ENCODE measurements around the gene CALB2. TPM values are rescaled to one million over a fixed set of nuclear protein-coding genes. Genes with fewer than 3 reads are reported as not detected.

The CALB2 gene
- total and polyA plus RNA-seq, 2 of the 4 experiments (the other 2 are of a cell fraction): 0.18 to 0.32 TPM

DNA sequence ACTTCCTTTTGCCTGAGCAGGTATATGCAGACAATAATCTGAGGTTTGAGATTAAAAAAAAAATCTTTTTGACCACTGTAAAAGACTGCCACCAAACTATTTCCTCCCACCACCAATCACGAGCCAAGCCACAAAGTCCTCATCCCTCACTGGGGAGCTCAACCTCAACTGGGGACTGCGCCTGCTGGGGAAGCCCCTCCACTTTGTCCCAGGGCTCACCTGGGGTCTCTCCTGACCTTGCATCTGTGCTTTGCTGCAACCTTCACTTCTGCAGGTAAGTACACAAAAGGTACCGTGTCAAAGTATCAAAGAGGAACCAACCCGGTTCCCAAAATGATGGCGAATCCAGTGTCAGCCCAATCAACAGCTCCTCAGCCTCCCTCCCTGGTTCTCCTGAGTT, 47.8 kb downstream of the CALB2 start:
- H3K9me3 ChIP-seq (ENCODE audit: control insufficient read depth, insufficient read depth, low read length): no peaks in the 10 kb centered on the region
- H3K9ac ChIP-seq (ENCODE audit: low read depth, low read length): no peak overlapping the region
- DNase-seq (no peak), ATAC-seq (ENCODE audit: low read depth) (no peak)
- H2BK15ac ChIP-seq (ENCODE audit: low read depth, low read length): no peak overlapping the region
- BruUV-seq (replicated peaks): no TSS peak
- ChIA-PET CTCF (no interaction called here), POLR2A (ENCODE audit: unreplicated experiment) (no interaction called here)
- no peaks in the 10 kb centered on the region for H4K20me1 ChIP-seq (ENCODE audit: insufficient read depth, low read length)
- no peak overlapping the region for H3K27ac ChIP-seq (ENCODE audit: insufficient read depth, low read length)
- H2BK5ac ChIP-seq (ENCODE audit: low read depth, low read length, poor library complexity, severe bottlenecking): no peak overlapping the region
- no peak overlapping the region for H3K4me3 ChIP-seq (ENCODE audit: insufficient read depth, low read depth, low read length)
- H3K27me3 ChIP-seq (ENCODE audit: control insufficient read depth, insufficient read depth, low read length): peaks cover 14% of the 10 kb centered on the region
- H2AK9ac ChIP-seq (replicated peaks; ENCODE audit: low read depth, low read length, poor library complexity): no peak overlapping the region
- no peak overlapping the region for H4K5ac ChIP-seq (ENCODE audit: low read depth, low read length)
- no peak overlapping the region for H2AFZ ChIP-seq (replicated peaks; ENCODE audit: low read length, poor library complexity)
- no peak overlapping the region for H4K91ac ChIP-seq (ENCODE audit: insufficient read depth, low read depth, low read length)
- no peaks in the 10 kb centered on the region for H3K9me1 ChIP-seq (ENCODE audit: insufficient read depth, low read length)
- intact Hi-C loops (cut with micrococcal nuclease) (no loop called here), dilution Hi-C loops (cut with HindIII; ENCODE audit: low sequenced_read_pairs, unreplicated experiment) (no loop called here), in situ Hi-C loops (cut with MboI; ENCODE audit: low sequenced_read_pairs) (no loop called here)
- no peak overlapping the region for H4K8ac ChIP-seq (ENCODE audit: low read depth in 2 of 2, low read length in 2 of 2)
- no peak overlapping the region for H3K4me2 ChIP-seq (ENCODE audit: low read depth, low read length)
- no peak overlapping the region for H2BK20ac ChIP-seq (ENCODE audit: low read depth, low read length)
- no peaks in the 10 kb centered on the region for H3K4me1 ChIP-seq (ENCODE audit: control insufficient read depth, insufficient read depth, low read length)
- no peak overlapping the region for H3K18ac ChIP-seq (ENCODE audit: low read depth, low read length)
- H3K36me3 ChIP-seq (ENCODE audit: control insufficient read depth, insufficient read depth, low read length): no peaks in the 10 kb centered on the region
- no peak for TF ChIP-seq MAZ (IDR thresholded peaks at IDR 0.05; ENCODE audit: borderline replicate concordance, low read depth, low read length)
- no peak for TF ChIP-seq MAFK (IDR thresholded peaks at IDR 0.05; ENCODE audit: low read depth, low read length)
- TF ChIP-seq FOS (IDR thresholded peaks at IDR 0.05; ENCODE audit: low read depth, low read length): no peak
- no peak for TF ChIP-seq RCOR1 (IDR thresholded peaks at IDR 0.05; ENCODE audit: insufficient replicate concordance, low read length)
- no peak for TF ChIP-seq CHD1 (IDR thresholded peaks at IDR 0.05; ENCODE audit: low read depth, low read length)
- no peak for TF ChIP-seq POLR2A (IDR thresholded peaks at IDR 0.05; ENCODE audit: low read depth, low read length)
- no peak for TF ChIP-seq BHLHE40 (IDR thresholded peaks at IDR 0.05; ENCODE audit: low read depth, low read length)
- TF ChIP-seq RAD21 (IDR thresholded peaks at IDR 0.05; ENCODE audit: low read length): no peak
- no peak for TF ChIP-seq CEBPB (IDR thresholded peaks at IDR 0.05; ENCODE audit: low read depth, low read length)
- TF ChIP-seq, protein P1, sequence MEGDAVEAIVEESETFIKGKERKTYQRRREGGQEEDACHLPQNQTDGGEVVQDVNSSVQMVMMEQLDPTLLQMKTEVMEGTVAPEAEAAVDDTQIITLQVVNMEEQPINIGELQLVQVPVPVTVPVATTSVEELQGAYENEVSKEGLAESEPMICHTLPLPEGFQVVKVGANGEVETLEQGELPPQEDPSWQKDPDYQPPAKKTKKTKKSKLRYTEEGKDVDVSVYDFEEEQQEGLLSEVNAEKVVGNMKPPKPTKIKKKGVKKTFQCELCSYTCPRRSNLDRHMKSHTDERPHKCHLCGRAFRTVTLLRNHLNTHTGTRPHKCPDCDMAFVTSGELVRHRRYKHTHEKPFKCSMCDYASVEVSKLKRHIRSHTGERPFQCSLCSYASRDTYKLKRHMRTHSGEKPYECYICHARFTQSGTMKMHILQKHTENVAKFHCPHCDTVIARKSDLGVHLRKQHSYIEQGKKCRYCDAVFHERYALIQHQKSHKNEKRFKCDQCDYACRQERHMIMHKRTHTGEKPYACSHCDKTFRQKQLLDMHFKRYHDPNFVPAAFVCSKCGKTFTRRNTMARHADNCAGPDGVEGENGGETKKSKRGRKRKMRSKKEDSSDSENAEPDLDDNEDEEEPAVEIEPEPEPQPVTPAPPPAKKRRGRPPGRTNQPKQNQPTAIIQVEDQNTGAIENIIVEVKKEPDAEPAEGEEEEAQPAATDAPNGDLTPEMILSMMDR (conservative IDR thresholded peaks at IDR 0.05; ENCODE audit: low read depth, low read length): no peak
- TF ChIP-seq ELK1 (IDR thresholded peaks at IDR 0.05; ENCODE audit: borderline replicate concordance, low read depth, low read length): no peak
- H2BK120ac ChIP-seq (ENCODE audit: low read depth, low read length): no peak overlapping the region
- 60% methylated on average over 3 of the region's 5 CpGs; no CpG with 5 or more reads in 1 of the 2 experiments for WGBS, 2 experiments (ENCODE audit: extremely low coverage in 2 of 2, insufficient read length in 1 of 2)
- H3K14ac ChIP-seq (replicated peaks; ENCODE audit: low read depth, low read length): no peak overlapping the region
- no peak overlapping the region for H2AK5ac ChIP-seq (ENCODE audit: low read depth, low read length)
- H3K4ac ChIP-seq (ENCODE audit: low read depth, low read length): no peak overlapping the region
- no peaks in the 10 kb centered on the region for H3K79me1 ChIP-seq (ENCODE audit: low read depth in 1 of 2, low read length in 2 of 2)
- H3K56ac ChIP-seq (ENCODE audit: extremely low read depth, insufficient read depth, low read length): no peak overlapping the region
- no peak overlapping the region for H3K23ac ChIP-seq (ENCODE audit: low read depth, low read length)
